ENCODE results near the gene TOX3.

DNA sequence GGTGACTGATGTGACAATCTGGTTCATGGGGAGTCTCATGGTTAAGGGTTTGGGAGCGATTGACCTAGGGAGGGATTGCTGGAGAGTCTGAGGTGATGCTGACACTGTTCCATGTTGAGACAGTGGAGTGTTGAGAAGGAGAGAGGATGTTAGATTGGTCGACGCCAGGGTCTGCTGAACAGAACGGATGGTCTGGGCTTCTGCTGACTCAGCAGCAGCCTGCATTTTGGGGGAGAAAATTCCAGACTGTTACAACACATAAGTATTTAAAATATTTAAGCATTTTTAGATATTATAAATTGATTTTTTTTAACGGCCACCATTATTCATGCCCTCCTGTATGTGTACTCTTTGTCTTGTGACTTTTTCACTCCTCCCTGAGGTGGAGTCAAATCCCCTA is 107.2 kb downstream of the TOX3 start:
- TF ChIP-seq, protein P1, sequence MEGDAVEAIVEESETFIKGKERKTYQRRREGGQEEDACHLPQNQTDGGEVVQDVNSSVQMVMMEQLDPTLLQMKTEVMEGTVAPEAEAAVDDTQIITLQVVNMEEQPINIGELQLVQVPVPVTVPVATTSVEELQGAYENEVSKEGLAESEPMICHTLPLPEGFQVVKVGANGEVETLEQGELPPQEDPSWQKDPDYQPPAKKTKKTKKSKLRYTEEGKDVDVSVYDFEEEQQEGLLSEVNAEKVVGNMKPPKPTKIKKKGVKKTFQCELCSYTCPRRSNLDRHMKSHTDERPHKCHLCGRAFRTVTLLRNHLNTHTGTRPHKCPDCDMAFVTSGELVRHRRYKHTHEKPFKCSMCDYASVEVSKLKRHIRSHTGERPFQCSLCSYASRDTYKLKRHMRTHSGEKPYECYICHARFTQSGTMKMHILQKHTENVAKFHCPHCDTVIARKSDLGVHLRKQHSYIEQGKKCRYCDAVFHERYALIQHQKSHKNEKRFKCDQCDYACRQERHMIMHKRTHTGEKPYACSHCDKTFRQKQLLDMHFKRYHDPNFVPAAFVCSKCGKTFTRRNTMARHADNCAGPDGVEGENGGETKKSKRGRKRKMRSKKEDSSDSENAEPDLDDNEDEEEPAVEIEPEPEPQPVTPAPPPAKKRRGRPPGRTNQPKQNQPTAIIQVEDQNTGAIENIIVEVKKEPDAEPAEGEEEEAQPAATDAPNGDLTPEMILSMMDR (IDR thresholded peaks at IDR 0.05), result no peak
- no peak for TF ChIP-seq POLR2A (IDR thresholded peaks at IDR 0.05)
